IMR-90 (cell line): Measurements from ENCODE around the gene GADD45GIP1. TPM values are rescaled to one million over a fixed set of nuclear protein-coding genes. Genes with fewer than 3 reads are reported as not detected.

Experiments
- ATAC-seq: fragments of 200-7000 bp; cut with Tn5 transposase; 2 replicates; pipeline ENCODE4 v1.9.1; 2020; ENCODE audit warnings: low read depth, mild to moderate bottlenecking, moderate library complexity
- BruUV-seq: library from RNA; stranded (reverse); fragments of 400-500 nt; replicated peaks from 2 replicates; lab custom pipeline; 2021; lab: Mats Ljungman, UMichigan
- CTCF ChIA-PET: fragments of 300-600 bp; formaldehyde crosslinking; extraction: SDS; loops from one replicate; lab custom pipeline; 2021; ENCODE audit warnings: antibody characterized with exemption; lab: Yijun Ruan, JAX
- POLR2A ChIA-PET: fragments of 300-600 bp; sonication (Branson Sonifier 250); formaldehyde crosslinking; loops from one replicate; lab custom pipeline; 2022; ENCODE audit warnings: antibody characterized with exemption; ENCODE audit not compliant: unreplicated experiment; lab: Charles Lee
- DNase-seq: peaks from one replicate; pipeline ENCODE4 v3.0.0; 2013
- H2AFZ ChIP-seq: replicated peaks from 2 replicates; pipeline ENCODE3; 2013; ENCODE audit warnings: low read length, mild to moderate bottlenecking; ENCODE audit not compliant: poor library complexity
- H2AK5ac ChIP-seq: 2 replicates; pipeline ENCODE4 v1.6.1; 2013; ENCODE audit warnings: low read depth, low read length, inconsistent platforms
- H2AK9ac ChIP-seq: replicated peaks from 2 replicates; pipeline ENCODE3; 2013; ENCODE audit warnings: mild to moderate bottlenecking, low read depth, low read length, moderate library complexity; ENCODE audit not compliant: poor library complexity
- H2BK120ac ChIP-seq: 2 replicates; pipeline ENCODE4 v1.6.1; 2013; ENCODE audit warnings: low read depth, low read length, inconsistent platforms
- H2BK15ac ChIP-seq: 3 replicates; pipeline ENCODE4 v1.6.1; 2013; ENCODE audit warnings: low read depth, low read length, inconsistent platforms
- H2BK20ac ChIP-seq: 2 replicates; pipeline ENCODE4 v1.6.1; 2013; ENCODE audit warnings: low read depth, mild to moderate bottlenecking, inconsistent platforms, low read length, moderate library complexity
- H2BK5ac ChIP-seq: 2 replicates; pipeline ENCODE4 v1.6.1; 2013; ENCODE audit warnings: mild to moderate bottlenecking, low read depth, low read length, inconsistent platforms; ENCODE audit not compliant: poor library complexity, severe bottlenecking
- H3K14ac ChIP-seq: replicated peaks from 2 replicates; pipeline ENCODE4 v1.6.1; 2013; ENCODE audit warnings: low read depth, low read length, inconsistent platforms
- H3K18ac ChIP-seq: 2 replicates; pipeline ENCODE4 v1.6.1; 2013; ENCODE audit warnings: low read depth, low read length, control low read depth
- H3K23ac ChIP-seq: 2 replicates; pipeline ENCODE4 v1.6.1; 2013; ENCODE audit warnings: low read depth, low read length, inconsistent platforms
- H3K27ac ChIP-seq: 2 replicates; pipeline ENCODE4 v1.5.1; 2013; ENCODE audit warnings: mild to moderate bottlenecking, control low read depth, low read length; ENCODE audit not compliant: insufficient read depth
- H3K27me3 ChIP-seq: 2 replicates; pipeline ENCODE4 v1.6.1; 2013; ENCODE audit warnings: low read length; ENCODE audit not compliant: control insufficient read depth, insufficient read depth
- H3K36me3 ChIP-seq: 2 replicates; pipeline ENCODE4 v1.6.1; 2013; ENCODE audit warnings: low read length, mixed read lengths; ENCODE audit not compliant: control insufficient read depth, insufficient read depth
- H3K4ac ChIP-seq: 2 replicates; pipeline ENCODE4 v1.6.1; 2013; ENCODE audit warnings: low read depth, low read length, inconsistent platforms
- H3K4me1 ChIP-seq: 2 replicates; pipeline ENCODE4 v1.6.1; 2013; ENCODE audit warnings: low read length, mixed read lengths; ENCODE audit not compliant: control insufficient read depth, insufficient read depth
- H3K4me2 ChIP-seq: 2 replicates; pipeline ENCODE4 v1.6.1; 2013; ENCODE audit warnings: low read depth, mild to moderate bottlenecking, control low read depth, low read length, moderate library complexity
- H3K4me3 ChIP-seq: 2 replicates; pipeline ENCODE4 v1.5.1; 2013; ENCODE audit warnings: low read depth, mild to moderate bottlenecking, control low read depth, low read length, moderate library complexity; ENCODE audit not compliant: insufficient read depth
- H3K56ac ChIP-seq: 2 replicates; pipeline ENCODE4 v1.6.1; 2013; ENCODE audit warnings: low read length, inconsistent platforms; ENCODE audit not compliant: insufficient read depth; ENCODE audit errors: extremely low read depth
- H3K79me1 ChIP-seq, 2 experiments: 2 replicates each; pipeline ENCODE4 v1.6.1; 2013; ENCODE audit warnings: low read length in 2 of 2, inconsistent platforms in 1 of 2, low read depth in 1 of 2
- H3K9ac ChIP-seq: 2 replicates; pipeline ENCODE4 v1.6.1; 2013; ENCODE audit warnings: low read depth, low read length, control low read depth
- H3K9me1 ChIP-seq: 2 replicates; pipeline ENCODE4 v1.6.1; 2013; ENCODE audit warnings: low read length, inconsistent platforms; ENCODE audit not compliant: insufficient read depth
- H3K9me3 ChIP-seq: 2 replicates; pipeline ENCODE4 v1.6.1; 2013; ENCODE audit warnings: low read length; ENCODE audit not compliant: control insufficient read depth, insufficient read depth
- H4K20me1 ChIP-seq: 2 replicates; pipeline ENCODE4 v1.6.1; 2013; ENCODE audit warnings: low read length, inconsistent platforms; ENCODE audit not compliant: insufficient read depth
- H4K5ac ChIP-seq: 2 replicates; pipeline ENCODE4 v1.6.1; 2013; ENCODE audit warnings: mild to moderate bottlenecking, low read depth, low read length, control low read depth
- H4K8ac ChIP-seq, 2 experiments: 2 replicates each; pipeline ENCODE4 v1.6.1; 2013; ENCODE audit warnings: low read depth in 2 of 2, low read length in 2 of 2, control low read depth in 1 of 2, inconsistent platforms in 1 of 2
- H4K91ac ChIP-seq: 2 replicates; pipeline ENCODE4 v1.6.1; 2013; ENCODE audit warnings: low read depth, low read length, inconsistent platforms; ENCODE audit not compliant: insufficient read depth
- BHLHE40 ChIP-seq: fragments of 150-350 bp; IDR thresholded peaks from 2 replicates; pipeline ENCODE4 v1.6.1; 2016; ENCODE audit warnings: mild to moderate bottlenecking, low read depth, low read length
- CHD1 ChIP-seq: IDR thresholded peaks from 2 replicates; pipeline ENCODE4 v1.6.1; 2012; ENCODE audit warnings: low read depth, low read length, improper control_type of control experiment
- MAFK ChIP-seq: IDR thresholded peaks from 2 replicates; pipeline ENCODE4 v1.6.1; 2012; ENCODE audit warnings: low read depth, low read length, improper control_type of control experiment
- MAZ ChIP-seq: IDR thresholded peaks from 2 replicates; pipeline ENCODE4 v1.6.1; 2012; ENCODE audit warnings: low read depth, mild to moderate bottlenecking, low read length, improper control_type of control experiment, moderate library complexity, borderline replicate concordance
- MXI1 ChIP-seq: IDR thresholded peaks from 2 replicates; pipeline ENCODE4 v1.6.1; 2012; ENCODE audit warnings: low read depth, mild to moderate bottlenecking, low read length, moderate library complexity, borderline replicate concordance
- RFX5 ChIP-seq: IDR thresholded peaks from 2 replicates; pipeline ENCODE4 v1.8.0; 2012; ENCODE audit warnings: low read depth, mild to moderate bottlenecking, low read length, moderate library complexity
- SMC3 ChIP-seq: fragments of 150-350 bp; IDR thresholded peaks from 2 replicates; pipeline ENCODE4 v1.6.1; 2016; ENCODE audit warnings: low read depth, mild to moderate bottlenecking, antibody characterized with exemption, low read length, moderate library complexity
- WGBS, 2 experiments: methylation state at CpG; one replicate each; pipeline versions ENCODE4 v1.1.5 to v1.1.7; 2013; ENCODE audit warnings: missing lambda C conversion rate in 2 of 2; ENCODE audit not compliant: insufficient read length in 1 of 2; ENCODE audit errors: extremely low coverage in 2 of 2; 5-methylcytosine and 5-hydroxymethylcytosine counted together
- dilution Hi-C: fragments of 300-500 bp; cut with HindIII; formaldehyde crosslinking; loops from one replicate; pipeline ENCODE4 v1.14.3; 2018; ENCODE audit warnings: low sequenced_read_pairs; ENCODE audit not compliant: unreplicated experiment
- in situ Hi-C: fragments of 300-500 bp; cut with MboI; formaldehyde crosslinking; loops from 3 replicates; pipeline ENCODE4 v1.14.3; 2019; ENCODE audit warnings: low sequenced_read_pairs, inconsistent platforms, mixed read lengths
- intact Hi-C: fragments of 100-400 bp; cut with micrococcal nuclease; formaldehyde crosslinking; loops from 2 replicates; pipeline ENCODE4 v1.10.0; 2022
- polyA plus RNA-seq, 3 experiments: library from polyadenylated mRNA; depleted of rRNA; stranded (reverse); fragments of >200 nt; gene quantifications; 2 replicates each; pipeline ENCODE4 v1.2.3, GENCODE V29; 2012; ENCODE audit warnings: low replicate concordance in 1 of 3
- total RNA-seq: library from RNA; depleted of rRNA; stranded (reverse); fragments of >200 nt; gene quantifications from 2 replicates; pipeline ENCODE4 v1.2.3, GENCODE V29; 2012
- TF ChIP-seq, protein P1 (sequence below): conservative IDR thresholded peaks from 2 replicates; pipeline ENCODE4 v1.5.1; 2012; ENCODE audit warnings: mild to moderate bottlenecking, low read depth, low read length, improper control_type of control experiment
- TF ChIP-seq, protein P2 (sequence below): fragments of 150-350 bp; IDR thresholded peaks from 2 replicates; pipeline ENCODE4 v1.6.1; 2016; ENCODE audit warnings: low read depth, mild to moderate bottlenecking, low read length, moderate library complexity, borderline replicate concordance
- TF ChIP-seq, protein P3 (sequence below): fragments of 150-350 bp; IDR thresholded peaks from 2 replicates; pipeline ENCODE4 v1.6.1; 2017; ENCODE audit warnings: mild to moderate bottlenecking, antibody characterized with exemption, low read length, low read depth

GADD45GIP1 gene
- total and polyA plus RNA-seq, 2 of the 4 experiments (the other 2 are of a cell fraction) = 13.3 to 42.4 TPM

DNA sequence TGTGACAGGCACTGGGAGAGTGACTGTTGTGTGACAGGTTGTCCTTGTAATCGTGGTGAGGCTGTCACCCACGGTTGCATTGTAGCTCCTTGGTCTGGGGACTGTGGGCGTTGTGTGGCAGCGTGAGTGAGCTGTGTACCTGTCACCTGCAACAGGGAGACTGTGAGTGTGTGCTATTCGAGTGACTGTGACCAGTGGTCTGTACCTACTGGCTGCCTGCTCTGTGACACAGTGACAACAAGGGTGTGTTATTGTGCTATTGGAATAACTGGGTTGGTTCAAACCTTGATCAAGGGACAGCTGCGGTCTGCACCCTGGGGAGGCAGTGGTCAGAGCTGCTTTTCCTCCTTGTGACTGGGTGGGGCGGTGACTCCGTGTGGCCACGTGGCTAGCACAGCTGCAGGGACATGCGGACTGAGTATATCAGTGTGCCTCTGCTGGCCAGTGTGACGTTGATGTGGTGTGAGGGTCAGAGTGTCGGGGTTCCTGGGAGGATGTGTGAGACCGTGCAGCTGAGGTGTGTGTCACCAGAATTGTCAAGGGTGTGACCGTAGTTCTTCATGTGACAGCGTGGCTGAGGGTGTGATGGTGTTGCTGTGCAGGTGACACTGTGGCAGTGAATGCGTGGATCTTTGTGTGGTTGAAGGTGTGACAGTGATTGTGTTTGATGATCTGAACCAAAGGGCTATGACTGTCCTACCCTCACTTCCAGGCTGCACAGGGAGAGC lies 28.2 kb upstream of the GADD45GIP1 start:
- dilution Hi-C loops = no loop called here
- WGBS, 2 experiments = 53% methylated on average over 8 of the region's 16 CpGs; no CpG with 5 or more reads in 1 of the 2 experiments
- BruUV-seq = no TSS peak
- Histone ChIP-seq H4K8ac (peak overlapping the region in 1 of 2 experiments; percentile 61; a peak in 1 of 4 replicates), H4K91ac (peak overlapping the region; percentile 32; the same call in 1 of the 2 replicates), H3K4ac (peak overlapping the region; percentile 18; the same call in 1 of the 2 replicates), H2AK5ac (peak overlapping the region; percentile 89; the same call in 1 of the 2 replicates), H3K27ac (no peak overlapping the region), H3K4me3 (no peak overlapping the region), H3K14ac (peak overlapping the region; percentile 10; the same call in 1 of the 2 replicates), H2BK20ac (no peak overlapping the region), H3K18ac (no peak overlapping the region), H3K36me3 (no peaks in the 10 kb centered on the region), H3K56ac (no peak overlapping the region), H3K4me2 (no peak overlapping the region), H2AFZ (peak overlapping the region; percentile 69), H3K27me3 (no peaks in the 10 kb centered on the region), H4K5ac (no peak overlapping the region), H3K4me1 (peaks cover 3% of the 10 kb centered on the region; the same call in 1 of the 2 replicates), H3K9me1 (0 out of 2 replicates have a peak, but pooled peaks cover 4% of the 10 kb centered on the region), H3K79me1 (no peaks in the 10 kb centered on the region; a peak in 1 of 4 replicates), H3K9ac (no peak overlapping the region), H2BK15ac (peak overlapping the region; percentile 24; the same call in 1 of the 3 replicates), H4K20me1 (no peaks in the 10 kb centered on the region), H2BK5ac (no peak overlapping the region), H2BK120ac (no peak overlapping the region), H3K23ac (no peak overlapping the region; the same call in 1 of the 2 replicates), H3K9me3 (no peaks in the 10 kb centered on the region), H2AK9ac (peak overlapping the region; percentile 91)
- ChIA-PET CTCF (interaction anchor here (1.0 to 4.3 kb wide), 2 partner anchors 20 to 76 kb away, joined by 3 to 25 read pairs; no protein-coding TSS in a partner anchor), POLR2A (no interaction called here)
- intact Hi-C loops = loop anchor here (5.0 kb wide), 1 partner anchor 47 kb away; no protein-coding TSS in a partner anchor
- no peak; the same call in 1 of the 2 replicates for ATAC-seq
- in situ Hi-C loops = loop anchor here (25.0 kb wide), 1 partner anchor 752 kb away; a partner anchor contains a TSS
- DNase-seq = peak; percentile 76
- TF ChIP-seq SMC3 = no peak
- no peak for TF ChIP-seq RFX5
- TF ChIP-seq, protein P1, sequence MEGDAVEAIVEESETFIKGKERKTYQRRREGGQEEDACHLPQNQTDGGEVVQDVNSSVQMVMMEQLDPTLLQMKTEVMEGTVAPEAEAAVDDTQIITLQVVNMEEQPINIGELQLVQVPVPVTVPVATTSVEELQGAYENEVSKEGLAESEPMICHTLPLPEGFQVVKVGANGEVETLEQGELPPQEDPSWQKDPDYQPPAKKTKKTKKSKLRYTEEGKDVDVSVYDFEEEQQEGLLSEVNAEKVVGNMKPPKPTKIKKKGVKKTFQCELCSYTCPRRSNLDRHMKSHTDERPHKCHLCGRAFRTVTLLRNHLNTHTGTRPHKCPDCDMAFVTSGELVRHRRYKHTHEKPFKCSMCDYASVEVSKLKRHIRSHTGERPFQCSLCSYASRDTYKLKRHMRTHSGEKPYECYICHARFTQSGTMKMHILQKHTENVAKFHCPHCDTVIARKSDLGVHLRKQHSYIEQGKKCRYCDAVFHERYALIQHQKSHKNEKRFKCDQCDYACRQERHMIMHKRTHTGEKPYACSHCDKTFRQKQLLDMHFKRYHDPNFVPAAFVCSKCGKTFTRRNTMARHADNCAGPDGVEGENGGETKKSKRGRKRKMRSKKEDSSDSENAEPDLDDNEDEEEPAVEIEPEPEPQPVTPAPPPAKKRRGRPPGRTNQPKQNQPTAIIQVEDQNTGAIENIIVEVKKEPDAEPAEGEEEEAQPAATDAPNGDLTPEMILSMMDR = no peak
- TF ChIP-seq BHLHE40 = peak; percentile 52; the same call in 1 of the 2 replicates
- peak; percentile 76 for TF ChIP-seq MXI1
- TF ChIP-seq, protein P2, sequence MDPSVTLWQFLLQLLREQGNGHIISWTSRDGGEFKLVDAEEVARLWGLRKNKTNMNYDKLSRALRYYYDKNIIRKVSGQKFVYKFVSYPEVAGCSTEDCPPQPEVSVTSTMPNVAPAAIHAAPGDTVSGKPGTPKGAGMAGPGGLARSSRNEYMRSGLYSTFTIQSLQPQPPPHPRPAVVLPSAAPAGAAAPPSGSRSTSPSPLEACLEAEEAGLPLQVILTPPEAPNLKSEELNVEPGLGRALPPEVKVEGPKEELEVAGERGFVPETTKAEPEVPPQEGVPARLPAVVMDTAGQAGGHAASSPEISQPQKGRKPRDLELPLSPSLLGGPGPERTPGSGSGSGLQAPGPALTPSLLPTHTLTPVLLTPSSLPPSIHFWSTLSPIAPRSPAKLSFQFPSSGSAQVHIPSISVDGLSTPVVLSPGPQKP = no peak
- TF ChIP-seq MAZ = no peak
- TF ChIP-seq, protein P3, sequence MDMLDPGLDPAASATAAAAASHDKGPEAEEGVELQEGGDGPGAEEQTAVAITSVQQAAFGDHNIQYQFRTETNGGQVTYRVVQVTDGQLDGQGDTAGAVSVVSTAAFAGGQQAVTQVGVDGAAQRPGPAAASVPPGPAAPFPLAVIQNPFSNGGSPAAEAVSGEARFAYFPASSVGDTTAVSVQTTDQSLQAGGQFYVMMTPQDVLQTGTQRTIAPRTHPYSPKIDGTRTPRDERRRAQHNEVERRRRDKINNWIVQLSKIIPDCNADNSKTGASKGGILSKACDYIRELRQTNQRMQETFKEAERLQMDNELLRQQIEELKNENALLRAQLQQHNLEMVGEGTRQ = peak; percentile 83
- no peak for TF ChIP-seq CHD1
- no peak for TF ChIP-seq MAFK
